HUES48 (cell line): ENCODE results near the gene PARP16.

ENCODE experiments used
- H3K27ac ChIP-seq: one replicate; pipeline ENCODE4 v1.7.0; 2013; ENCODE audit warnings: low read depth, low read length, inconsistent platforms
- H3K27me3 ChIP-seq: 2 replicates; pipeline ENCODE4 v1.6.1; 2013; ENCODE audit warnings: mild to moderate bottlenecking, low read length; ENCODE audit not compliant: control insufficient read depth, insufficient read depth
- H3K36me3 ChIP-seq: 2 replicates; pipeline ENCODE4 v1.6.1; 2013; ENCODE audit warnings: low read length; ENCODE audit not compliant: control insufficient read depth, insufficient read depth
- H3K4me1 ChIP-seq: 2 replicates; pipeline ENCODE4 v1.6.1; 2013; ENCODE audit warnings: mild to moderate bottlenecking, low read length; ENCODE audit not compliant: control insufficient read depth, insufficient read depth
- H3K4me3 ChIP-seq: 2 replicates; pipeline ENCODE4 v1.5.1; 2013; ENCODE audit warnings: mild to moderate bottlenecking, low read depth, low read length
- H3K9ac ChIP-seq: 2 replicates; pipeline ENCODE4 v1.6.1; 2013; ENCODE audit warnings: mild to moderate bottlenecking, low read depth, low read length, moderate library complexity
- H3K9me3 ChIP-seq: 2 replicates; pipeline ENCODE4 v1.6.1; 2013; ENCODE audit warnings: low read length; ENCODE audit not compliant: control insufficient read depth, insufficient read depth

Gene PARP16

GRCh38 chr15:65211482-65211982, 75.2 kb downstream of the PARP16 start:
- H3K27ac ChIP-seq = no peak overlapping the region

GRCh38 chr15:65210770-65211481, 75.8 kb downstream of the PARP16 start, which contains the start of gene CILP:
CILP (minus strand) TSS chr15:65211473; CDS start chr15:65209755, 1,718 bp downstream.
- Histone ChIP-seq H3K4me3 (no peak within 1 kb of the TSS), H3K4me1 (0 out of 2 replicates have a peak, but pooled peaks cover 2% of the 10 kb centered on the region), H3K36me3 (no peaks in the 10 kb centered on the region), H3K9me3 (no peaks in the 10 kb centered on the region), H3K27me3 (no peaks in the 10 kb centered on the region), H3K27ac (no peak within 1 kb of the TSS), H3K9ac (no peak within 1 kb of the TSS)

More at GRCh38 chr15:65211482-65211982, 75.2 kb downstream of the PARP16 start:
- Histone ChIP-seq H3K9ac (no peak overlapping the region), H3K27me3 (no peaks in the 10 kb centered on the region), H3K4me1 (0 out of 2 replicates have a peak, but pooled peaks cover 2% of the 10 kb centered on the region), H3K9me3 (no peaks in the 10 kb centered on the region), H3K4me3 (no peak overlapping the region), H3K36me3 (no peaks in the 10 kb centered on the region)

- no peaks in the 10 kb centered on the region for H3K36me3 ChIP-seq
- H3K27me3 ChIP-seq = no peaks in the 10 kb centered on the region
- no peak overlapping the region for H3K9ac ChIP-seq
- 0 out of 2 replicates have a peak, but pooled peaks cover 2% of the 10 kb centered on the region for H3K4me1 ChIP-seq
- H3K27ac ChIP-seq = no peak overlapping the region
- H3K9me3 ChIP-seq = no peaks in the 10 kb centered on the region
- H3K4me3 ChIP-seq = no peak overlapping the region
Measured at GRCh38 chr15:65209701-65210643, 76.7 kb downstream of the PARP16 start.

GRCh38 chr15:65208647-65209046, 78.0 kb downstream of the PARP16 start:
- no peak overlapping the region for H3K27ac ChIP-seq
- H3K9me3 ChIP-seq = no peaks in the 10 kb centered on the region
- no peaks in the 10 kb centered on the region for H3K27me3 ChIP-seq
- H3K4me1 ChIP-seq = 0 out of 2 replicates have a peak, but pooled peaks cover 2% of the 10 kb centered on the region
- H3K9ac ChIP-seq = no peak overlapping the region
- no peaks in the 10 kb centered on the region for H3K36me3 ChIP-seq
- no peak overlapping the region for H3K4me3 ChIP-seq
